ENCODE measurements around the gene FBH1. TPM values are rescaled to one million over a fixed set of nuclear protein-coding genes. Genes with fewer than 3 reads are reported as not detected.

Gene FBH1
- total RNA-seq, 1 donor: 93.7 TPM

DNA sequence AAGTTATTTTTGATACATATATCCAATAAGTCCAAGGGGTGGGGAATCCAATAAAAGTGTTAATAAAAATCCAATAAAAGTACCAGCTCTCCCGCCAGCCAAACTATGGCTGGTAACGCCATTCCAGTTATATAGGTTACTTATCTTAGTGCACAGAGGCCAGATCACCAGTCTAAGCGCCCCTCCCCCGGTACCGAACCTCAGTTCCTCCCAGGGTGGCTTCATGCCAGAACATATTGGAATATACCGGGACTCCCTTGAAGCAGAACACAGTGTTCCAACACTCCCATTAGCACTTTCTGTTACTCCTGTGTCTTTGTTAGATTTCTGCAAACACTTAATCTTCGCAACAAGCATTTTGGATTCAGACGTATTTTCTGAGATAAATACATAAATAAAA lies 7.5 kb downstream of the FBH1 start:
- Histone ChIP-seq H3K9me3 (ENCODE audit: low read depth, low read length) (no peaks in the 10 kb centered on the region), H3K4me1 (ENCODE audit: insufficient read depth, low read length) (no peaks in the 10 kb centered on the region), H3K27me3 (ENCODE audit: insufficient read depth, low read length) (no peaks in the 10 kb centered on the region), H3K4me3 (ENCODE audit: insufficient read depth, low read length) (no peak overlapping the region), H3K79me2 (ENCODE audit: insufficient read depth, low read length) (peaks cover 87% of the 10 kb centered on the region), H2AFZ (ENCODE audit: low read length) (no peak overlapping the region), H3K4me2 (ENCODE audit: insufficient read depth, low read length) (no peak overlapping the region), H3K27ac (ENCODE audit: low read depth, low read length) (no peak overlapping the region), H3K36me3 (ENCODE audit: insufficient read depth, low read length) (peaks cover 34% of the 10 kb centered on the region), H4K20me1 (ENCODE audit: insufficient read depth, low read length) (peaks cover 26% of the 10 kb centered on the region)
- no peak for DNase-seq (ENCODE audit: insufficient read length, low spot score, missing footprints)
- TF ChIP-seq, protein P1, sequence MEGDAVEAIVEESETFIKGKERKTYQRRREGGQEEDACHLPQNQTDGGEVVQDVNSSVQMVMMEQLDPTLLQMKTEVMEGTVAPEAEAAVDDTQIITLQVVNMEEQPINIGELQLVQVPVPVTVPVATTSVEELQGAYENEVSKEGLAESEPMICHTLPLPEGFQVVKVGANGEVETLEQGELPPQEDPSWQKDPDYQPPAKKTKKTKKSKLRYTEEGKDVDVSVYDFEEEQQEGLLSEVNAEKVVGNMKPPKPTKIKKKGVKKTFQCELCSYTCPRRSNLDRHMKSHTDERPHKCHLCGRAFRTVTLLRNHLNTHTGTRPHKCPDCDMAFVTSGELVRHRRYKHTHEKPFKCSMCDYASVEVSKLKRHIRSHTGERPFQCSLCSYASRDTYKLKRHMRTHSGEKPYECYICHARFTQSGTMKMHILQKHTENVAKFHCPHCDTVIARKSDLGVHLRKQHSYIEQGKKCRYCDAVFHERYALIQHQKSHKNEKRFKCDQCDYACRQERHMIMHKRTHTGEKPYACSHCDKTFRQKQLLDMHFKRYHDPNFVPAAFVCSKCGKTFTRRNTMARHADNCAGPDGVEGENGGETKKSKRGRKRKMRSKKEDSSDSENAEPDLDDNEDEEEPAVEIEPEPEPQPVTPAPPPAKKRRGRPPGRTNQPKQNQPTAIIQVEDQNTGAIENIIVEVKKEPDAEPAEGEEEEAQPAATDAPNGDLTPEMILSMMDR (IDR thresholded peaks at IDR 0.05; ENCODE audit: extremely low read depth, low read depth, low read length): no peak

DNA sequence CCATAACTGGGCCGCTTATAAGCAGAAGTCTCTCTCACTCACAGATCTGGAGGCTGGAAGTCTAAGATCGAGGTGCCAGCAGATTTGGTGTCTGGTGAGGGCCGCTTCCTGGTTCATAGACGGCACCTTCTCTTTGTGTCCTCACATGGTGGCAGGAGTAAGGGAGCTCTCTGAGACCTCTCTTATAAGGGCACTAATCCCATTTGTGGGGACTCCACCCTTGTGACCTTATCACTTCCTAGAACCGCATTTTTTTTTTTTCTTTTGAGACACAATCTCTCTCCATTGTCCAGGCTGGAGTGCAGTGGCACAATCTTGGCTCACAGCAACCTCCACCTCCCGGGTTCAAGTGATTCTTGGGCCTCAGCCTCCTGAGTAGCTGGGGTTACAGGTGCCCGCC lies 8.1 kb downstream of the FBH1 start:
- DNase-seq (ENCODE audit: insufficient read length, low spot score, missing footprints): no peak
- H4K20me1 ChIP-seq (ENCODE audit: insufficient read depth, low read length): peaks cover 21% of the 10 kb centered on the region

DNA sequence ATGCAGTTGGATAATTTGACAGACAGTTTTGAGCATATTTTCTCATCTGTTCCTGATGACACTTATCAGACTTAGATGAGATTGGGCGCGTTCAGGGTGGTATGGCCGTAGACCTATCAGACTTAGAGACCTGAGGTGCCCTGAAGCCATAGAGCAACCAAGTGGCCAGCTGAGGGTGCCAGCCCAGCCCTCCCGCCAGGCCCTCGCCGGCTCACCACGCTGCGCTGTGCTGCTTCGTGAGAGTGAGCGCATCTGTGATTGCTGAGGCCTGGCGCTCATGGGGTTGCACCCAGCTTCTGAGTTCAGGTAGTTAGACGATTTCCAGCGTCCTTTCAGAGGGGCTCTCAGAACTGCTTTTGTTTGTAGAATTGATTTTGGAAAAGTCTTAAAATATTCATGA lies 10.2 kb downstream of the FBH1 start:
- no peak overlapping the region for H3K4me2 ChIP-seq (ENCODE audit: insufficient read depth, low read length)
- no peak for DNase-seq (ENCODE audit: insufficient read length, low spot score, missing footprints)
- H3K36me3 ChIP-seq (ENCODE audit: insufficient read depth, low read length): peaks cover 20% of the 10 kb centered on the region
- no peaks in the 10 kb centered on the region for H3K4me1 ChIP-seq (ENCODE audit: insufficient read depth, low read length)
- H3K4me3 ChIP-seq (ENCODE audit: insufficient read depth, low read length): no peak overlapping the region
- TF ChIP-seq, protein P1 (IDR thresholded peaks at IDR 0.05; ENCODE audit: extremely low read depth, low read depth, low read length): no peak
- no peak overlapping the region for H2AFZ ChIP-seq (ENCODE audit: low read length)
- H3K79me2 ChIP-seq (ENCODE audit: insufficient read depth, low read length): peaks cover 77% of the 10 kb centered on the region
- H3K27me3 ChIP-seq (ENCODE audit: insufficient read depth, low read length): no peaks in the 10 kb centered on the region
- H3K9me3 ChIP-seq (ENCODE audit: low read depth, low read length): no peaks in the 10 kb centered on the region
- H4K20me1 ChIP-seq (ENCODE audit: insufficient read depth, low read length): peaks cover 8% of the 10 kb centered on the region
- H3K27ac ChIP-seq (ENCODE audit: low read depth, low read length): no peak overlapping the region

More for the DNA sequence above, 8.1 kb downstream of the FBH1 start:
- Histone ChIP-seq H3K9me3 (ENCODE audit: low read depth, low read length) (no peaks in the 10 kb centered on the region), H3K79me2 (ENCODE audit: insufficient read depth, low read length) (peaks cover 86% of the 10 kb centered on the region), H3K4me1 (ENCODE audit: insufficient read depth, low read length) (no peaks in the 10 kb centered on the region), H3K36me3 (ENCODE audit: insufficient read depth, low read length) (peaks cover 34% of the 10 kb centered on the region), H2AFZ (ENCODE audit: low read length) (no peak overlapping the region), H3K27ac (ENCODE audit: low read depth, low read length) (no peak overlapping the region), H3K27me3 (ENCODE audit: insufficient read depth, low read length) (no peaks in the 10 kb centered on the region), H3K4me2 (ENCODE audit: insufficient read depth, low read length) (no peak overlapping the region), H3K4me3 (ENCODE audit: insufficient read depth, low read length) (no peak overlapping the region)
- TF ChIP-seq, protein P1 (IDR thresholded peaks at IDR 0.05; ENCODE audit: extremely low read depth, low read depth, low read length): no peak

DNA sequence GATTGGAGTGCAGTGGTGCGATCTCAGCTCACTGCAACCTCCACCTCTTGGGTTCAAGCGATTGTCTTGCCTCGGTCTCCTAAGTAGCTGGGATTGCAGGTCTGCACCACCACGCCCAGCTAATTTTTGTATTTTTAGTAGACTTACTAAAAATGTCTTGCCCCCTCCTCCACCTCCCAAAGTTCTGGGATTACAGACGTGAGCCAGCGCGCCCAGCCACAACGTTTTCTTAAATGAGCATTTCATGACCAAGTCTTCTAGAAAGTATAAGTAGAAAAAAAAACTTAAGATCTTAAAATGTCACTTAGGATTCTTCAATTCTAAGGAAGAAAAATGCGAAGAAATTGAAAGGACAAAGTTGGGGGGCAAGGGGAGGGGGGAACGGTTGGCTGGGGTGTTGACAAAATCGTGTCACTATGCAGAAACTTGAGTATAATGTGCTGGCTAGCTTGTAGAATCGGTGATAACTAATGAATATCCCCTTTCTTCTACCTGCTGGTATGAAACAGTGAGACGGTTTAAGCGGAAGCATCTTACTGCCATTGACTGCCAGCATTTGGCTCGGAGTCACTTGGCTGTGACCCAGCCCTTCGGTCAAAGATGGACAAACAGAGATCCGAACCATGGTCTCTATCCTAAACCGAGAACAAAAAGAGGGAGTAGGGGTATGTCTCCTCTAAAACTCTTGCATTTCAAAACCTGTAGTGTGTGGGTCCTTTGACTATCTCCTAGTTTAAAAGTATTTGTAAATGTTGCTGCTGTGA lies 12.7 kb downstream of the FBH1 start:
- H3K4me2 ChIP-seq (ENCODE audit: insufficient read depth, low read length): no peak overlapping the region
- no peak overlapping the region for H3K27ac ChIP-seq (ENCODE audit: low read depth, low read length)
- DNase-seq (ENCODE audit: insufficient read length, low spot score, missing footprints): no peak
- peaks cover 16% of the 10 kb centered on the region for H3K36me3 ChIP-seq (ENCODE audit: insufficient read depth, low read length)
- H3K79me2 ChIP-seq (ENCODE audit: insufficient read depth, low read length): peaks cover 72% of the 10 kb centered on the region
- H3K9me3 ChIP-seq (ENCODE audit: low read depth, low read length): no peaks in the 10 kb centered on the region
- no peak overlapping the region for H2AFZ ChIP-seq (ENCODE audit: low read length)
- peaks cover 15% of the 10 kb centered on the region for H4K20me1 ChIP-seq (ENCODE audit: insufficient read depth, low read length)
- no peaks in the 10 kb centered on the region for H3K27me3 ChIP-seq (ENCODE audit: insufficient read depth, low read length)
- TF ChIP-seq, protein P1 (IDR thresholded peaks at IDR 0.05; ENCODE audit: extremely low read depth, low read depth, low read length): no peak
- no peak overlapping the region for H3K4me3 ChIP-seq (ENCODE audit: insufficient read depth, low read length)
- no peaks in the 10 kb centered on the region for H3K4me1 ChIP-seq (ENCODE audit: insufficient read depth, low read length)

All from osteoblast (primary cell).